IMR-90 (cell line): ENCODE data around the gene TIAM1. TPM values are rescaled to one million over a fixed set of nuclear protein-coding genes. Genes with fewer than 3 reads are reported as not detected.

Source experiments
- ATAC-seq: fragments of 200-7000 bp; cut with Tn5 transposase; 2 replicates; pipeline ENCODE4 v1.9.1; 2020; ENCODE audit warnings: low read depth, mild to moderate bottlenecking, moderate library complexity
- BruUV-seq: library from RNA; stranded (reverse); fragments of 400-500 nt; replicated peaks from 2 replicates; lab custom pipeline; 2021; lab: Mats Ljungman, UMichigan
- CTCF ChIA-PET: fragments of 300-600 bp; formaldehyde crosslinking; extraction: SDS; loops from one replicate; lab custom pipeline; 2021; ENCODE audit warnings: antibody characterized with exemption; lab: Yijun Ruan, JAX
- POLR2A ChIA-PET: fragments of 300-600 bp; sonication (Branson Sonifier 250); formaldehyde crosslinking; loops from one replicate; lab custom pipeline; 2022; ENCODE audit warnings: antibody characterized with exemption; ENCODE audit not compliant: unreplicated experiment; lab: Charles Lee
- DNase-seq: peaks from one replicate; pipeline ENCODE4 v3.0.0; 2013
- H2AFZ ChIP-seq: replicated peaks from 2 replicates; pipeline ENCODE3; 2013; ENCODE audit warnings: low read length, mild to moderate bottlenecking; ENCODE audit not compliant: poor library complexity
- H2AK5ac ChIP-seq: 2 replicates; pipeline ENCODE4 v1.6.1; 2013; ENCODE audit warnings: low read depth, low read length, inconsistent platforms
- H2AK9ac ChIP-seq: replicated peaks from 2 replicates; pipeline ENCODE3; 2013; ENCODE audit warnings: mild to moderate bottlenecking, low read depth, low read length, moderate library complexity; ENCODE audit not compliant: poor library complexity
- H2BK120ac ChIP-seq: 2 replicates; pipeline ENCODE4 v1.6.1; 2013; ENCODE audit warnings: low read depth, low read length, inconsistent platforms
- H2BK15ac ChIP-seq: 3 replicates; pipeline ENCODE4 v1.6.1; 2013; ENCODE audit warnings: low read depth, low read length, inconsistent platforms
- H2BK20ac ChIP-seq: 2 replicates; pipeline ENCODE4 v1.6.1; 2013; ENCODE audit warnings: low read depth, mild to moderate bottlenecking, inconsistent platforms, low read length, moderate library complexity
- H2BK5ac ChIP-seq: 2 replicates; pipeline ENCODE4 v1.6.1; 2013; ENCODE audit warnings: mild to moderate bottlenecking, low read depth, low read length, inconsistent platforms; ENCODE audit not compliant: poor library complexity, severe bottlenecking
- H3K14ac ChIP-seq: replicated peaks from 2 replicates; pipeline ENCODE4 v1.6.1; 2013; ENCODE audit warnings: low read depth, low read length, inconsistent platforms
- H3K18ac ChIP-seq: 2 replicates; pipeline ENCODE4 v1.6.1; 2013; ENCODE audit warnings: low read depth, low read length, control low read depth
- H3K23ac ChIP-seq: 2 replicates; pipeline ENCODE4 v1.6.1; 2013; ENCODE audit warnings: low read depth, low read length, inconsistent platforms
- H3K27ac ChIP-seq: 2 replicates; pipeline ENCODE4 v1.5.1; 2013; ENCODE audit warnings: mild to moderate bottlenecking, control low read depth, low read length; ENCODE audit not compliant: insufficient read depth
- H3K27me3 ChIP-seq: 2 replicates; pipeline ENCODE4 v1.6.1; 2013; ENCODE audit warnings: low read length; ENCODE audit not compliant: control insufficient read depth, insufficient read depth
- H3K36me3 ChIP-seq: 2 replicates; pipeline ENCODE4 v1.6.1; 2013; ENCODE audit warnings: low read length, mixed read lengths; ENCODE audit not compliant: control insufficient read depth, insufficient read depth
- H3K4ac ChIP-seq: 2 replicates; pipeline ENCODE4 v1.6.1; 2013; ENCODE audit warnings: low read depth, low read length, inconsistent platforms
- H3K4me1 ChIP-seq: 2 replicates; pipeline ENCODE4 v1.6.1; 2013; ENCODE audit warnings: low read length, mixed read lengths; ENCODE audit not compliant: control insufficient read depth, insufficient read depth
- H3K4me2 ChIP-seq: 2 replicates; pipeline ENCODE4 v1.6.1; 2013; ENCODE audit warnings: low read depth, mild to moderate bottlenecking, control low read depth, low read length, moderate library complexity
- H3K4me3 ChIP-seq: 2 replicates; pipeline ENCODE4 v1.5.1; 2013; ENCODE audit warnings: low read depth, mild to moderate bottlenecking, control low read depth, low read length, moderate library complexity; ENCODE audit not compliant: insufficient read depth
- H3K56ac ChIP-seq: 2 replicates; pipeline ENCODE4 v1.6.1; 2013; ENCODE audit warnings: low read length, inconsistent platforms; ENCODE audit not compliant: insufficient read depth; ENCODE audit errors: extremely low read depth
- H3K79me1 ChIP-seq, 2 experiments: 2 replicates each; pipeline ENCODE4 v1.6.1; 2013; ENCODE audit warnings: low read length in 2 of 2, inconsistent platforms in 1 of 2, low read depth in 1 of 2
- H3K9ac ChIP-seq: 2 replicates; pipeline ENCODE4 v1.6.1; 2013; ENCODE audit warnings: low read depth, low read length, control low read depth
- H3K9me1 ChIP-seq: 2 replicates; pipeline ENCODE4 v1.6.1; 2013; ENCODE audit warnings: low read length, inconsistent platforms; ENCODE audit not compliant: insufficient read depth
- H3K9me3 ChIP-seq: 2 replicates; pipeline ENCODE4 v1.6.1; 2013; ENCODE audit warnings: low read length; ENCODE audit not compliant: control insufficient read depth, insufficient read depth
- H4K20me1 ChIP-seq: 2 replicates; pipeline ENCODE4 v1.6.1; 2013; ENCODE audit warnings: low read length, inconsistent platforms; ENCODE audit not compliant: insufficient read depth
- H4K5ac ChIP-seq: 2 replicates; pipeline ENCODE4 v1.6.1; 2013; ENCODE audit warnings: mild to moderate bottlenecking, low read depth, low read length, control low read depth
- H4K8ac ChIP-seq, 2 experiments: 2 replicates each; pipeline ENCODE4 v1.6.1; 2013; ENCODE audit warnings: low read depth in 2 of 2, low read length in 2 of 2, control low read depth in 1 of 2, inconsistent platforms in 1 of 2
- H4K91ac ChIP-seq: 2 replicates; pipeline ENCODE4 v1.6.1; 2013; ENCODE audit warnings: low read depth, low read length, inconsistent platforms; ENCODE audit not compliant: insufficient read depth
- BHLHE40 ChIP-seq: fragments of 150-350 bp; IDR thresholded peaks from 2 replicates; pipeline ENCODE4 v1.6.1; 2016; ENCODE audit warnings: mild to moderate bottlenecking, low read depth, low read length
- CEBPB ChIP-seq: IDR thresholded peaks from 2 replicates; pipeline ENCODE4 v1.6.1; 2012; ENCODE audit warnings: low read depth, low read length, improper control_type of control experiment
- FOS ChIP-seq: fragments of 150-350 bp; IDR thresholded peaks from 2 replicates; pipeline ENCODE4 v1.6.1; 2016; ENCODE audit warnings: low read depth, low read length
- MAFK ChIP-seq: IDR thresholded peaks from 2 replicates; pipeline ENCODE4 v1.6.1; 2012; ENCODE audit warnings: low read depth, low read length, improper control_type of control experiment
- MAZ ChIP-seq: IDR thresholded peaks from 2 replicates; pipeline ENCODE4 v1.6.1; 2012; ENCODE audit warnings: low read depth, mild to moderate bottlenecking, low read length, improper control_type of control experiment, moderate library complexity, borderline replicate concordance
- POLR2A ChIP-seq: IDR thresholded peaks from 2 replicates; pipeline ENCODE4 v1.6.1; 2012; ENCODE audit warnings: mild to moderate bottlenecking, low read depth, low read length
- RAD21 ChIP-seq: IDR thresholded peaks from 2 replicates; pipeline ENCODE4 v1.6.1; 2012; ENCODE audit warnings: low read length, improper control_type of control experiment
- RCOR1 ChIP-seq: IDR thresholded peaks from 2 replicates; pipeline ENCODE4 v1.6.1; 2012; ENCODE audit warnings: mild to moderate bottlenecking, low read length, improper control_type of control experiment; ENCODE audit not compliant: insufficient replicate concordance
- RFX5 ChIP-seq: IDR thresholded peaks from 2 replicates; pipeline ENCODE4 v1.8.0; 2012; ENCODE audit warnings: low read depth, mild to moderate bottlenecking, low read length, moderate library complexity
- SMC3 ChIP-seq: fragments of 150-350 bp; IDR thresholded peaks from 2 replicates; pipeline ENCODE4 v1.6.1; 2016; ENCODE audit warnings: low read depth, mild to moderate bottlenecking, antibody characterized with exemption, low read length, moderate library complexity
- WGBS, 2 experiments: methylation state at CpG; one replicate each; pipeline versions ENCODE4 v1.1.5 to v1.1.7; 2013; ENCODE audit warnings: missing lambda C conversion rate in 2 of 2; ENCODE audit not compliant: insufficient read length in 1 of 2; ENCODE audit errors: extremely low coverage in 2 of 2; 5-methylcytosine and 5-hydroxymethylcytosine counted together
- dilution Hi-C: fragments of 300-500 bp; cut with HindIII; formaldehyde crosslinking; loops from one replicate; pipeline ENCODE4 v1.14.3; 2018; ENCODE audit warnings: low sequenced_read_pairs; ENCODE audit not compliant: unreplicated experiment
- in situ Hi-C: fragments of 300-500 bp; cut with MboI; formaldehyde crosslinking; loops from 3 replicates; pipeline ENCODE4 v1.14.3; 2019; ENCODE audit warnings: low sequenced_read_pairs, inconsistent platforms, mixed read lengths
- intact Hi-C: fragments of 100-400 bp; cut with micrococcal nuclease; formaldehyde crosslinking; loops from 2 replicates; pipeline ENCODE4 v1.10.0; 2022
- polyA plus RNA-seq, 3 experiments: library from polyadenylated mRNA; depleted of rRNA; stranded (reverse); fragments of >200 nt; gene quantifications; 2 replicates each; pipeline ENCODE4 v1.2.3, GENCODE V29; 2012; ENCODE audit warnings: low replicate concordance in 1 of 3
- total RNA-seq: library from RNA; depleted of rRNA; stranded (reverse); fragments of >200 nt; gene quantifications from 2 replicates; pipeline ENCODE4 v1.2.3, GENCODE V29; 2012
- TF ChIP-seq, protein P1 (sequence below): fragments of 150-350 bp; IDR thresholded peaks from 2 replicates; pipeline ENCODE4 v1.6.1; 2017; ENCODE audit warnings: mild to moderate bottlenecking, antibody characterized with exemption, low read length, low read depth
- TF ChIP-seq, protein P2 (sequence below): conservative IDR thresholded peaks from 2 replicates; pipeline ENCODE4 v1.5.1; 2012; ENCODE audit warnings: mild to moderate bottlenecking, low read depth, low read length, improper control_type of control experiment
- TF ChIP-seq, protein P3 (sequence below): fragments of 150-350 bp; IDR thresholded peaks from 2 replicates; pipeline ENCODE4 v1.6.1; 2016; ENCODE audit warnings: low read depth, mild to moderate bottlenecking, low read length, moderate library complexity, borderline replicate concordance

The TIAM1 gene
- total and polyA plus RNA-seq, 2 of the 4 experiments (the other 2 are of a cell fraction): 2.9 to 9.3 TPM

DNA sequence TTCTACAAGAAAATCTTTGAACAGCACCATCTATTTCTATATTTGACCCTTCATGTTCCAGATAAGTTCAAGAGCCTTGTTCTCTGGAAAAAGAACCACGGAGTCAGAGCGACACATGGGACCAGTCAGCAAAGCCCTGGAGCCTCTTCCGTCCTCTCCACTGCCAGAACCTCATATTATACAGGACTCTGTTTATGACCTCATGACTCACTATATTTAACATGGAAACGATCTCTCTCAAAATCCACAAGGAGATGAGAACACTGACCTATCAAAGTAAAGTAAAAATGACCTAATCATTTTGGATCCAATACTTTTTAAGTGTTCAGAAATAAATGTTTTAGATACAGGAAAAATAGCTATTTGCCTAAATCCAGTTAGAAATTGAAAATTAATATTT, 181.2 kb downstream of the TIAM1 start:
- no peak overlapping the region for H3K56ac ChIP-seq
- no peak overlapping the region for H2BK15ac ChIP-seq
- no peak overlapping the region for H4K8ac ChIP-seq
- dilution Hi-C loops: no loop called here
- H4K5ac ChIP-seq: no peak overlapping the region
- no peaks in the 10 kb centered on the region for H3K27me3 ChIP-seq
- no peaks in the 10 kb centered on the region for H3K79me1 ChIP-seq
- no peak overlapping the region for H3K18ac ChIP-seq
- in situ Hi-C loops: no loop called here
- H4K20me1 ChIP-seq: no peaks in the 10 kb centered on the region
- H3K14ac ChIP-seq: no peak overlapping the region
- peak; percentile 70 for DNase-seq
- peak; percentile 58 for ATAC-seq
- POLR2A ChIA-PET: no interaction called here
- no peak overlapping the region for H3K4ac ChIP-seq
- TF ChIP-seq, protein P1, sequence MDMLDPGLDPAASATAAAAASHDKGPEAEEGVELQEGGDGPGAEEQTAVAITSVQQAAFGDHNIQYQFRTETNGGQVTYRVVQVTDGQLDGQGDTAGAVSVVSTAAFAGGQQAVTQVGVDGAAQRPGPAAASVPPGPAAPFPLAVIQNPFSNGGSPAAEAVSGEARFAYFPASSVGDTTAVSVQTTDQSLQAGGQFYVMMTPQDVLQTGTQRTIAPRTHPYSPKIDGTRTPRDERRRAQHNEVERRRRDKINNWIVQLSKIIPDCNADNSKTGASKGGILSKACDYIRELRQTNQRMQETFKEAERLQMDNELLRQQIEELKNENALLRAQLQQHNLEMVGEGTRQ: no peak
- TF ChIP-seq RCOR1 (no peak), CEBPB (no peak), MAFK (no peak), RAD21 (no peak), RFX5 (no peak), POLR2A (no peak), FOS (no peak), MAZ (no peak), SMC3 (no peak), BHLHE40 (no peak)
- TF ChIP-seq, protein P2, sequence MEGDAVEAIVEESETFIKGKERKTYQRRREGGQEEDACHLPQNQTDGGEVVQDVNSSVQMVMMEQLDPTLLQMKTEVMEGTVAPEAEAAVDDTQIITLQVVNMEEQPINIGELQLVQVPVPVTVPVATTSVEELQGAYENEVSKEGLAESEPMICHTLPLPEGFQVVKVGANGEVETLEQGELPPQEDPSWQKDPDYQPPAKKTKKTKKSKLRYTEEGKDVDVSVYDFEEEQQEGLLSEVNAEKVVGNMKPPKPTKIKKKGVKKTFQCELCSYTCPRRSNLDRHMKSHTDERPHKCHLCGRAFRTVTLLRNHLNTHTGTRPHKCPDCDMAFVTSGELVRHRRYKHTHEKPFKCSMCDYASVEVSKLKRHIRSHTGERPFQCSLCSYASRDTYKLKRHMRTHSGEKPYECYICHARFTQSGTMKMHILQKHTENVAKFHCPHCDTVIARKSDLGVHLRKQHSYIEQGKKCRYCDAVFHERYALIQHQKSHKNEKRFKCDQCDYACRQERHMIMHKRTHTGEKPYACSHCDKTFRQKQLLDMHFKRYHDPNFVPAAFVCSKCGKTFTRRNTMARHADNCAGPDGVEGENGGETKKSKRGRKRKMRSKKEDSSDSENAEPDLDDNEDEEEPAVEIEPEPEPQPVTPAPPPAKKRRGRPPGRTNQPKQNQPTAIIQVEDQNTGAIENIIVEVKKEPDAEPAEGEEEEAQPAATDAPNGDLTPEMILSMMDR: no peak
- TF ChIP-seq, protein P3, sequence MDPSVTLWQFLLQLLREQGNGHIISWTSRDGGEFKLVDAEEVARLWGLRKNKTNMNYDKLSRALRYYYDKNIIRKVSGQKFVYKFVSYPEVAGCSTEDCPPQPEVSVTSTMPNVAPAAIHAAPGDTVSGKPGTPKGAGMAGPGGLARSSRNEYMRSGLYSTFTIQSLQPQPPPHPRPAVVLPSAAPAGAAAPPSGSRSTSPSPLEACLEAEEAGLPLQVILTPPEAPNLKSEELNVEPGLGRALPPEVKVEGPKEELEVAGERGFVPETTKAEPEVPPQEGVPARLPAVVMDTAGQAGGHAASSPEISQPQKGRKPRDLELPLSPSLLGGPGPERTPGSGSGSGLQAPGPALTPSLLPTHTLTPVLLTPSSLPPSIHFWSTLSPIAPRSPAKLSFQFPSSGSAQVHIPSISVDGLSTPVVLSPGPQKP: no peak
- H3K27ac ChIP-seq: no peak overlapping the region
- peaks cover 2% of the 10 kb centered on the region; the same call in 1 of the 2 replicates for H3K4me1 ChIP-seq
- no peak overlapping the region for H2AFZ ChIP-seq
- H3K9ac ChIP-seq: no peak overlapping the region
- H3K36me3 ChIP-seq: no peaks in the 10 kb centered on the region
- no TSS peak for BruUV-seq
- H2AK9ac ChIP-seq: no peak overlapping the region
- CTCF ChIA-PET: interaction anchor here (1.0 kb wide), 1 partner anchor 10 kb away, joined by 4 read pairs; no protein-coding TSS in a partner anchor
- no peak overlapping the region for H2AK5ac ChIP-seq
- WGBS, 2 experiments: 20% methylated on average over 1 of the region's 4 CpGs; no CpG with 5 or more reads in 1 of the 2 experiments
- no peak overlapping the region for H3K4me3 ChIP-seq
- no peak overlapping the region for H3K23ac ChIP-seq
- H3K4me2 ChIP-seq: no peak overlapping the region
- no peak overlapping the region for H2BK5ac ChIP-seq
- H2BK120ac ChIP-seq: no peak overlapping the region
- H3K9me3 ChIP-seq: no peaks in the 10 kb centered on the region
- H2BK20ac ChIP-seq: no peak overlapping the region
- no peak overlapping the region for H4K91ac ChIP-seq
- no peaks in the 10 kb centered on the region for H3K9me1 ChIP-seq
- intact Hi-C loops: no loop called here
